Ectodermal cell (in vitro differentiated cells): ENCODE measurements around the gene CADM2.

ENCODE experiments used
- H3K27ac ChIP-seq: 2 replicates; pipeline ENCODE4 v1.7.0; 2013; ENCODE audit warnings: mild to moderate bottlenecking, low read depth, low read length; ENCODE audit not compliant: insufficient read depth, poor library complexity, severe bottlenecking
- H3K27me3 ChIP-seq: 2 replicates; pipeline ENCODE4 v1.7.0; 2013; ENCODE audit warnings: mild to moderate bottlenecking, low read length; ENCODE audit not compliant: insufficient read depth, control insufficient read depth, poor library complexity, severe bottlenecking
- H3K36me3 ChIP-seq: one replicate; pipeline ENCODE4 v1.7.0; 2013; ENCODE audit warnings: low read length; ENCODE audit not compliant: control insufficient read depth, insufficient read depth
- H3K4me1 ChIP-seq: one replicate; pipeline ENCODE4 v1.7.0; 2013; ENCODE audit warnings: low read length; ENCODE audit not compliant: control insufficient read depth, insufficient read depth
- H3K4me3 ChIP-seq: 2 replicates; pipeline ENCODE4 v1.7.0; 2013; ENCODE audit warnings: low read depth, low read length, control low read depth; ENCODE audit not compliant: insufficient read depth
- H3K9me3 ChIP-seq: 2 replicates; pipeline ENCODE4 v1.7.0; 2013; ENCODE audit warnings: mild to moderate bottlenecking, low read length, moderate library complexity; ENCODE audit not compliant: control insufficient read depth
- WGBS, 2 experiments: methylation state at CpG; one replicate each; pipeline ENCODE4 v1.1.7; 2013; ENCODE audit warnings: missing lambda C conversion rate in 2 of 2; 5-methylcytosine and 5-hydroxymethylcytosine counted together

Gene CADM2

GRCh38 chr3:85554153-85554552 is 595.4 kb downstream of the CADM2 start:
- WGBS, 2 experiments: 72% methylated on average over 9 to 10 of the region's 10 CpGs
- H3K27me3 ChIP-seq: no peaks in the 10 kb centered on the region

GRCh38 chr3:85560088-85560785 is 601.4 kb downstream of the CADM2 start:
- Histone ChIP-seq H3K4me1 (no peaks in the 10 kb centered on the region), H3K27me3 (no peaks in the 10 kb centered on the region)
- WGBS, 2 experiments: 73 to 81% methylated on average over 7 of the region's 7 CpGs

More at GRCh38 chr3:85554153-85554552, 595.4 kb downstream of the CADM2 start:
- H3K4me1 ChIP-seq: no peaks in the 10 kb centered on the region
- no peak overlapping the region for H3K27ac ChIP-seq
- H3K9me3 ChIP-seq: no peaks in the 10 kb centered on the region
- no peak overlapping the region for H3K4me3 ChIP-seq
- H3K36me3 ChIP-seq: no peaks in the 10 kb centered on the region

GRCh38 chr3:85567071-85567676 is 608.4 kb downstream of the CADM2 start:
- H3K4me1 ChIP-seq: no peaks in the 10 kb centered on the region
- no peak overlapping the region for H3K27ac ChIP-seq
- H3K9me3 ChIP-seq: no peaks in the 10 kb centered on the region
- WGBS, 2 experiments: 1 to 3% methylated on average over 5 of the region's 5 CpGs
- H3K27me3 ChIP-seq: no peaks in the 10 kb centered on the region
- H3K36me3 ChIP-seq: no peaks in the 10 kb centered on the region
- H3K4me3 ChIP-seq: no peak overlapping the region

More at GRCh38 chr3:85560088-85560785, 601.4 kb downstream of the CADM2 start:
- H3K27ac ChIP-seq: no peak overlapping the region
- no peaks in the 10 kb centered on the region for H3K36me3 ChIP-seq
- H3K9me3 ChIP-seq: no peaks in the 10 kb centered on the region
- H3K4me3 ChIP-seq: no peak overlapping the region

GRCh38 chr3:85570819-85571218 is 612.0 kb downstream of the CADM2 start:
- no peak overlapping the region for H3K4me3 ChIP-seq
- 94 to 100% methylated on average over 2 of the region's 3 CpGs for WGBS, 2 experiments
- H3K27ac ChIP-seq: no peak overlapping the region
- no peaks in the 10 kb centered on the region for H3K9me3 ChIP-seq
- no peaks in the 10 kb centered on the region for H3K36me3 ChIP-seq
- no peaks in the 10 kb centered on the region for H3K4me1 ChIP-seq
- H3K27me3 ChIP-seq: no peaks in the 10 kb centered on the region

GRCh38 chr3:85571835-85572234 is 613.0 kb downstream of the CADM2 start:
- Histone ChIP-seq H3K4me3 (no peak overlapping the region), H3K36me3 (no peaks in the 10 kb centered on the region), H3K27me3 (no peaks in the 10 kb centered on the region), H3K9me3 (no peaks in the 10 kb centered on the region), H3K27ac (no peak overlapping the region), H3K4me1 (no peaks in the 10 kb centered on the region)
- WGBS, 2 experiments: 91 to 94% methylated on average over 6 of the region's 6 CpGs

- Histone ChIP-seq H3K27me3 (no peaks in the 10 kb centered on the region), H3K9me3 (no peaks in the 10 kb centered on the region), H3K27ac (no peak overlapping the region), H3K4me3 (no peak overlapping the region), H3K4me1 (no peaks in the 10 kb centered on the region), H3K36me3 (no peaks in the 10 kb centered on the region)
- 96 to 97% methylated on average over 4 of the region's 4 CpGs for WGBS, 2 experiments
These were observed 613.6 kb downstream of the CADM2 start for GRCh38 chr3:85572426-85572825.

- Histone ChIP-seq H3K27me3 (no peaks in the 10 kb centered on the region), H3K27ac (no peak overlapping the region)
- WGBS, 2 experiments: 89 to 92% methylated on average over 2 of the region's 5 CpGs
These were observed 614.2 kb downstream of the CADM2 start for GRCh38 chr3:85572978-85573377.

GRCh38 chr3:85574006-85574705 is 615.4 kb downstream of the CADM2 start:
- 93 to 100% methylated on average over 1 of the region's 2 CpGs for WGBS, 2 experiments
- Histone ChIP-seq H3K9me3 (no peaks in the 10 kb centered on the region), H3K27ac (no peak overlapping the region), H3K36me3 (no peaks in the 10 kb centered on the region), H3K4me1 (no peaks in the 10 kb centered on the region), H3K27me3 (no peaks in the 10 kb centered on the region), H3K4me3 (no peak overlapping the region)

More at GRCh38 chr3:85572978-85573377, 614.2 kb downstream of the CADM2 start:
- H3K4me1 ChIP-seq: no peaks in the 10 kb centered on the region
- H3K9me3 ChIP-seq: no peaks in the 10 kb centered on the region
- H3K4me3 ChIP-seq: no peak overlapping the region
- H3K36me3 ChIP-seq: no peaks in the 10 kb centered on the region

- H3K9me3 ChIP-seq: no peaks in the 10 kb centered on the region
- no peaks in the 10 kb centered on the region for H3K27me3 ChIP-seq
- H3K27ac ChIP-seq: no peak overlapping the region
- WGBS, 2 experiments: 0 to 27% methylated on average over 3 to 4 of the region's 4 CpGs
- H3K36me3 ChIP-seq: no peaks in the 10 kb centered on the region
- H3K4me3 ChIP-seq: no peak overlapping the region
- no peaks in the 10 kb centered on the region for H3K4me1 ChIP-seq
These were observed 617.4 kb downstream of the CADM2 start for GRCh38 chr3:85576091-85576690.

- no peaks in the 10 kb centered on the region for H3K27me3 ChIP-seq
- H3K27ac ChIP-seq: no peak overlapping the region
- no peak overlapping the region for H3K4me3 ChIP-seq
- no peaks in the 10 kb centered on the region for H3K36me3 ChIP-seq
- H3K9me3 ChIP-seq: no peaks in the 10 kb centered on the region
- no peaks in the 10 kb centered on the region for H3K4me1 ChIP-seq
- 90 to 97% methylated on average over 2 to 4 of the region's 4 CpGs for WGBS, 2 experiments
These were observed 618.0 kb downstream of the CADM2 start for GRCh38 chr3:85576697-85577200.
